OCI-M1 (cell line): ENCODE results near the gene ZNF341.
"Not testable (repeated sequence)": the region's sequence is repeated elsewhere in the genome, so short reads cannot be mapped to it uniquely, and the experiment has no call there.

Experiments used
- DNase-seq: peaks from one replicate; lab custom pipeline; 2025; lab: John Stamatoyannopoulos, UW

Gene ZNF341

DNA sequence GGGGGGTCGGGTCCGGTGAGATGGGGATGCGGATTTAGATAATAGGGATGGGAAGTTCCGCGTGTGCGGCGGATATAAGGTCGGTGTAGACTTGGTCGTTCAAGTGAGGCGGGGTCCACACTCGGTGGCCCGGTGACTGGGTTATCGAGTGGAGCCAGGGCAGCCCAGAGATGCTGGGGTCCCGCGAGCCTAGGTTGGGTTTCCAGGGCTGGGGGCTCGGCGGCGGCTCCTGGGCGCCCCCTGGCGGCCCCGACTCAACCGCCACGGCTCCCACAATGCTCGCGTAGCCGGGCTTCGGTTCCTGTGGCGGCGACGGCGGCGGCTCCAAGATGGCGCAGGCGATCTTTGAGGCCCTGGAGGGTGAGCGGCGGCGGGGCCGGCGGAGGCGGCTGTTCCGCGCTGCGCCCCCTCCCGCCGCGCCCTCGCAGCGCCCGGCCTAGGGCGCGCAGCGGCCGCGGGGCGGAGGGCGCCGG, at the start of gene ZNF341:
Gene ZNF341, plus strand, starts transcription at position 304 of the 473 bp plus-strand sequence. Its CDS starts 26 bp downstream, at position 330.
- peak; percentile 97 for DNase-seq

DNA sequence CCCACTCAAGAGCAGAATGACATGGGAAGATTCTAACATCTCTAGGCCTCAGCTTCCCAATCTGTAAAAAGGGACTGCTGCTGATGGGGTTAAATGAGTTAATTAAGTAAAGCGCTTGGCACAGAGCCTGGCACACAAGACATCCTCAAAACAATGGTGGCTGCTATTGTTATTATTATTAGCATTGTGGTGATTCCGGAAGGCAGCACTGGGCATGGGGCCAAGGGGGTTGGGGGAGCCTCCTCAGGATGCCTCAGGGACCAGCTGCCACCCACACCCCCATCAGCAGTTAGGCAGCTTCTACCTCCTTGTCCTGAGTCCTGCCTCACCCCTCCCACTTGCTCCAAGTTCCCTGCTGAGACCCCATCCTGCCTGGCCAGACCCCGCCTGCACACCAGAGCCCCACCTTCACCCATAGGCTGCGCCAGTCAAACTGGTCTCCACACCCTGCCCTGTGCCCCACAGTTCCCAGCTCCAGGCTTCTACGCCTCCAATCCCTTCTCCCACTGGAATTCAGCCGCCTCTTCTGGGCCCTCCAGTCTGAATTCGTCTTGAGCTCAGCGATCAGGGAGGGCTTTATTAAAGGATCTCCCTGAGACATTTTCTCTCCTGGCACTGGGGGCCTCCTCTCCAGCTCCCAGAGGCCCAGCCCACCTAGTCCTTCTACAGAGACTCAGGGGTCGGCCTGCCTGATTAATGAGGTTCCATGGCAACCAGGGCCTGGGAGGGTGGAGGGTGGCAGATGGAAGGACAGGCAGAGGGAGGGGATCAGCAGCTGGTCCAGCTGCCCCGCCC, 47.1 kb upstream of the ZNF341 start:
- DNase-seq, result no peak

DNA sequence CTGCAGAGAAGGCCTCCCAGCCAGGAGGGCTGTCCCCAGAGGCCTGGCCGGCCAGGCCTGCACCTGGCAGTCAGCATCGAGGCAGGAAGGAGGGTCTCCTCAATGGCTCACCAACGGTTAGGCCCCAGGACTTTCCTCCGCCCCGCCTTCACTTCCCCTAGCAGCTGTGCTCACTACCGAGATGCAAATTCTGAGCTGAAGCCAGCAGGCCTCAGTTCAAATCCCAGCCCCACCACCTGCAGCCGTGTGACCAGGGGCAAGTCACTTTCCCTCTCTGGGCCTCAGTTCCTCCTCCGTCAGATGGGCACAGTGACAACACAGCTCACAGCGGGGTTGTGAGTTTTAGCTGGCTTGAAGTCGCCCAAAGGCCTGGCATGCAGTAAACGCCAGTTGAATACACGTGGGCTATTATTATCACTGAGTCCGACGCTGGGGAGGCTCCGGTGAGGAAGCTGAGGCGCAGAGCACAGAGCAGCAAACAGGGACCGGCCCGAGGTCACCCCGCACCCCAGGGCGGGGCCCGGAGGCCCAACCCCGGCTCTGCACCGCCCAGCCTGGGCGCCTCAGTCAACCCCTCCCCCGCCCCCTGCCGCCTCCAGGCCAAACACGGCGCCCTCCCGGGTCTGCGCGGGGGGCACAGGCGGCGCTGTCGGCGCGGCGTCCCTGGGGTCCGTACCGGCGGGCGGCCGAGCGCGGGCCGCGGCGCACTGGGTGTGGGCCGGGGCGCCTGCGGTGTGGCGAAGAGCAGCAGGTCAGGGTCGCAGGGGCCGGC, 46.3 kb upstream of the ZNF341 start:
- peak; percentile 62 for DNase-seq

- DNase-seq, result peak; percentile 97
Observed at GRCh38 chr20:33686100-33686983, 45.5 kb upstream of the ZNF341 start, which contains the start of gene E2F1. E2F1 (minus strand) TSS chr20:33686385; CDS start chr20:33686264, 121 bp downstream.

- DNase-seq, result no peak
Observed at GRCh38 chr20:33686984-33687366, 44.8 kb upstream of the ZNF341 start.

DNA sequence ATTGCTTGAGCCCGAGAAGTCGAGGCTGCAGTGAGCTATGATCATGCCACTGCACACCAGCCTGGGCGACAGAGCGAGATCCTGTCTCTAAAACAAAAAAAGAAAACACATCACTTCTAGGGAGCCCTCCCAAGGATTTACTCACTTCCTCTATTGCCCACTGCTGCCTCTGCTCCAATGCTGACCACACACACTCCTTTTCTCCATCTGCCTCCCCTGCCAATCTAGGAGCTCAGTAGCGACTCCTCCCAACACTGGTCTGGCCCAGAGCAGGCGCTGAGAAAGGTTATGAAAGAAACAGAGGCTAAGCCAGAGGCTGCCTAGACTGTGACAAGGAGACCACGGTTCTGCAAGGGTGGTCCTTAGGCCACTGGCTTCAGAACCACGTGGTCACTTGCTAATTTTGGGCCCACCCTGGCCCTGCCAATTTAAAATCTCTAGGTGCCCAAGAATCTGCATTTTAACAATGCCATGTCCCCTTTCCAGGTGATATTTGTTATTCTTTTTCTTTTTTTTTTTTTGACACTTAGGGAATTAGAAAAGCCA, 44.4 kb upstream of the ZNF341 start:
- DNase-seq, result peak; percentile 65

- DNase-seq, result no peak
Observed at GRCh38 chr20:33687993-33688937, 43.5 kb upstream of the ZNF341 start.

- DNase-seq, result peak; percentile 71
Observed at GRCh38 chr20:33688938-33689424, 42.8 kb upstream of the ZNF341 start.

DNA sequence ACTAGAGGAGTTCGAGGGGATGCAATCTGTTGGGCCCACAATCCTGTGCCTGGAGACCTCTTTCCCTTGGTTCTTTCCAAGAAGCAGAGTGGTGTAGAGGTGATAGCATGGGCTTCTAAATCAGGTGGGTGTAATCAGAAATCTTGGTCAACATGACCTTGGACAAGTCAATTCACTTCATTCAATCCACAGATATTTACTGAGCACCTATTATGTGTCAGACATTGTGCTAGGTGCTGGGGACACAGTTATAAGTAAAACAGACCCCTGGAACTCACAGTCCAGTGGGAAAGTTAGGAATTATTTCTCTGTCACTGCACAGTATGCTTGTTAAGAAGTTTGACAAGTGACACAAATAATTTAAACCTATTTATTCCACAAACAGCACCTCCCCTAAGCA, 42.3 kb upstream of the ZNF341 start:
- DNase-seq, result no peak

- DNase-seq, result peak; percentile 97
Observed at GRCh38 chr20:33689973-33690372, 41.8 kb upstream of the ZNF341 start.

- no peak for DNase-seq
Observed at GRCh38 chr20:33693289-33693688, 38.5 kb upstream of the ZNF341 start.

- no peak for DNase-seq
Observed at GRCh38 chr20:33693741-33694638, 37.8 kb upstream of the ZNF341 start.

GRCh38 chr20:33694639-33695012, 37.2 kb upstream of the ZNF341 start:
- DNase-seq, result no peak

DNA sequence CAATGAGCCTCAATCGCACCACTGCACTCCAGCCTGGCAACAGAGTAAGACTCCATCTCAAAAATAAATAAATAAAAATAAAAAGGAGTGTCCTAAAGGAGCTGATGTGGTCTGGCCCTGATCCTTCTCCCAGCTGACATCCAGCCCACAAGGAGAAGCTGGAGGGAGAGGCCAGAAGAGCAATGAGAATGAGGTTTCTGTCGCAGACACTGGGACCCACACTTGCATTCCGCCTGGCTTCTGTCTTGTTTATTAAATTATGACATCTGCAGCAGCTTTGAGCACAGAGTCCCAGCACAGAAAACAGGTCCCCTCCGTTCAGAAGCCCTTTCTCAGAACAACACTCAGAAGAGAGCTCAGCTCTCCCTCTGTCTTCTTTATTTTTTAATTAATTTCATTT, 35.3 kb upstream of the ZNF341 start:
- no peak for DNase-seq

DNA sequence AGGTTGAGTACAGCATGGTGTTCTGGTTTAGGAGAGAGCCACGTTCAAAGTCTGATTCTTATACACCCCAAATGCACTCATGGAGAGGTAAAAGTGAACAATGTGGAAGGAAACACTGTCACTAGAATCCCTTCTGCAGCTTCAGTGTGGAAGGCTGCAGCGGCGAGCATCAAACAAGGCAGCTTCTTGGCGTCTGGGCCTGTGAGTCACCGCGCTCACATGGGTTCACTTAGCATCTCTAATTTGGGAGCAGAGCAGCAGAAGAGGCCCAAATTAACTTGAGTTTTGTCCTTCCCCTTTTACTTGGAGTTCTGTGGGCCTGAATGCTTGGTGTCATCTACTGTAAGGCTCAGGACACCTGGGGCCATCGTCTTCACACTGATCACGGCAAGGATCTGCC, 34.7 kb upstream of the ZNF341 start:
- DNase-seq, result no peak

DNA sequence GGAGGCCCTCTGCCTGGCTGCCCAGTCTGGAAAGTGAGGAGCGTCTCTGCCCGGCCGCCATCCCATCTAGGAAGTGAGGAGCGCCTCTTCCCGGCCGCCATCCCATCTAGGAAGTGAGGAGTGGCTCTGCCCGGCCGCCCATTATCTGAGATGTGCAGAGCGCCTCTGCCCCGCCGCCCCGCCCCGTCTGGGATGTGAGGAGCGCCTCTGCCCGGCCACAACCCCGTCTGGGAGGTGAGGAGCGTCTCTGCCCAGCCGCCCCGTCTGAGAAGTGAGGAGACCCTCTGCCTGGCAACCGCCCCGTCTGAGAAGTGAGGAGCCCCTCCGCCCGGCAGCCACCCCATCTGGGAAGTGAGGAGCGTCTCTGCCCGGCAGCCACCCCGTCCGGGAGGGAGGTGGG, 32.8 kb upstream of the ZNF341 start:
- DNase-seq, result not testable (repeated sequence)

DNA sequence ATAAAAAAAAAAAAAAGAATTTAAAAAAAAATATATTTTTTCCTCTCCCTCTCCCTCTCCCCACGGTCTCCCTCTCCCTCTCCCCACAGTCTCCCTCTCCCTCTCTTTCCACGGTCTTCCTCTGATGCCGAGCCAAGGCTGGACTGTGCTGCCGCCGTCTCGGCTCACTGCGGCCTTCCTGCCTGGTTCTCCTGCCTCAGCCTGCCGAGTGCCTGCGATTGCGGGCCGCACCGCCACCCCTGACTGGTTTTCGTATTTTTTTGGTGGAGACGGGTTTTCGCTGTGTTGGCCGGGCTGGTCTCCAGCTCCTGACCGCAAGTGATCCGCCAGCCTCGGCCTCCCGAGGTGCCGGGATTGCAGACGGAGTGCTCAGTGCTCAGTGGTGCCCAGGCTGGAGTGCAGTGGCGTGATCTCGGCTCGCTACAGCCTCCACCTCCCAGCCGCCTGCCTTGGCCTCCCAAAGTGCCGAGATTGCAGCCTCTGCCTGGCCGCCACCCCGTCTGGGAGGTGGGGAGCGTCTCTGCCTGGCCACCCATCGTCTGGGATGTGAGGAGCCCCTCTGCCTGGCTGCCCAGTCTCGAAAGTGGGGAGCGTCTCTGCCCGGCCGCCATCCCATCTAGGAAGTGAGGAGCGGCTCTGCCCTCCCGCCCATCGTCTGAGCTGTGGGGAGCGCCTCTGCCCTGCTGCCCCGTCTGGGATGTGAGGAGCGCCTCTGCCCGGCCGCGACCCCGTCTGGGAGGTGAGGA, 30.9 kb upstream of the ZNF341 start:
- DNase-seq, result not testable (repeated sequence)

- DNase-seq, result no peak
Observed at GRCh38 chr20:33701629-33702450, 30.0 kb upstream of the ZNF341 start.
